ENCODE results near the gene MINAR1. TPM values are rescaled to one million over a fixed set of nuclear protein-coding genes. Genes with fewer than 3 reads are reported as not detected.

MINAR1 gene
- total RNA-seq, 1 donor from 2014 or later: 0.42 TPM

GRCh38 chr15:79447060-79447459, 14.9 kb downstream of the MINAR1 start:
- peaks cover 11% of the 10 kb centered on the region for H3K27me3 Mint-ChIP-seq
- H3K4me1 Mint-ChIP-seq: no peaks in the 10 kb centered on the region
- no peak overlapping the region for H3K4me3 Mint-ChIP-seq
- ATAC-seq (ENCODE audit: low read depth) (no peak), DNase-seq (no peak)
- POLR2A ChIA-PET: no interaction called here
- intact Hi-C loops (cut with micrococcal nuclease): no loop called here
- no peak overlapping the region for H3K27ac Mint-ChIP-seq
- peaks cover 9% of the 10 kb centered on the region for H3K9me3 Mint-ChIP-seq
- H3K36me3 Mint-ChIP-seq (ENCODE audit: low read depth): no peaks in the 10 kb centered on the region
- CTCF ChIA-PET: no interaction called here
- TF ChIP-seq CTCF (IDR thresholded peaks at IDR 0.05): no peak

- no peak overlapping the region for H3K27ac Mint-ChIP-seq
- H3K9me3 Mint-ChIP-seq: peaks cover 9% of the 10 kb centered on the region
- CTCF ChIA-PET: no interaction called here
- DNase-seq: no peak
- no peak for ATAC-seq (ENCODE audit: low read depth)
- TF ChIP-seq CTCF (IDR thresholded peaks at IDR 0.05): no peak
- no peaks in the 10 kb centered on the region for H3K36me3 Mint-ChIP-seq (ENCODE audit: low read depth)
- POLR2A ChIA-PET: no interaction called here
- peaks cover 11% of the 10 kb centered on the region for H3K27me3 Mint-ChIP-seq
- H3K4me1 Mint-ChIP-seq: no peaks in the 10 kb centered on the region
- intact Hi-C loops (cut with micrococcal nuclease): no loop called here
- no peak overlapping the region for H3K4me3 Mint-ChIP-seq
Observed at GRCh38 chr15:79450648-79451047, 18.5 kb downstream of the MINAR1 start.

- peaks cover 5% of the 10 kb centered on the region for H3K9me3 Mint-ChIP-seq
- POLR2A ChIA-PET: no interaction called here
- CTCF ChIA-PET: no interaction called here
- DNase-seq (no peak), ATAC-seq (ENCODE audit: low read depth) (no peak)
- H3K36me3 Mint-ChIP-seq (ENCODE audit: low read depth): no peaks in the 10 kb centered on the region
- H3K4me1 Mint-ChIP-seq: no peaks in the 10 kb centered on the region
- peaks cover 11% of the 10 kb centered on the region for H3K27me3 Mint-ChIP-seq
- intact Hi-C loops (cut with micrococcal nuclease): no loop called here
- no peak for TF ChIP-seq CTCF (IDR thresholded peaks at IDR 0.05)
- no peak overlapping the region for H3K4me3 Mint-ChIP-seq
- no peak overlapping the region for H3K27ac Mint-ChIP-seq
Observed at GRCh38 chr15:79451361-79451999, 19.3 kb downstream of the MINAR1 start.

GRCh38 chr15:79452244-79453051, 20.3 kb downstream of the MINAR1 start:
- Mint-ChIP-seq H3K36me3 (ENCODE audit: low read depth) (no peaks in the 10 kb centered on the region), H3K27ac (no peak overlapping the region), H3K4me1 (no peaks in the 10 kb centered on the region), H3K4me3 (no peak overlapping the region), H3K27me3 (peaks cover 8% of the 10 kb centered on the region), H3K9me3 (no peaks in the 10 kb centered on the region)
- intact Hi-C loops (cut with micrococcal nuclease): no loop called here
- TF ChIP-seq CTCF (IDR thresholded peaks at IDR 0.05): no peak
- POLR2A ChIA-PET: no interaction called here
- ATAC-seq (ENCODE audit: low read depth) (no peak), DNase-seq (no peak)
- CTCF ChIA-PET: no interaction called here

GRCh38 chr15:79453446-79453845, 21.3 kb downstream of the MINAR1 start:
- intact Hi-C loops (cut with micrococcal nuclease): no loop called here
- peaks cover 6% of the 10 kb centered on the region for H3K27me3 Mint-ChIP-seq
- H3K9me3 Mint-ChIP-seq: no peaks in the 10 kb centered on the region
- POLR2A ChIA-PET: no interaction called here
- CTCF ChIA-PET: no interaction called here
- no peak overlapping the region for H3K27ac Mint-ChIP-seq
- no peaks in the 10 kb centered on the region for H3K4me1 Mint-ChIP-seq
- DNase-seq (no peak), ATAC-seq (ENCODE audit: low read depth) (no peak)
- H3K4me3 Mint-ChIP-seq: no peak overlapping the region
- H3K36me3 Mint-ChIP-seq (ENCODE audit: low read depth): no peaks in the 10 kb centered on the region
- TF ChIP-seq CTCF (IDR thresholded peaks at IDR 0.05): no peak
